Measurements from ENCODE around the gene CHMP2A. TPM values are rescaled to one million over a fixed set of nuclear protein-coding genes. Genes with fewer than 3 reads are reported as not detected.

CHMP2A gene
- total RNA-seq, 2 experiments from 2014 or later, result 88.3 to 90.0 TPM

GRCh38 chr19:58519355-58520256 is 35.3 kb downstream of the CHMP2A start, which contains the start of gene ZBTB45:
Gene ZBTB45 (minus strand): TSS chr19:58519810. CDS start chr19:58517673, 2,137 bp downstream.
- TF ChIP-seq, protein P1, sequence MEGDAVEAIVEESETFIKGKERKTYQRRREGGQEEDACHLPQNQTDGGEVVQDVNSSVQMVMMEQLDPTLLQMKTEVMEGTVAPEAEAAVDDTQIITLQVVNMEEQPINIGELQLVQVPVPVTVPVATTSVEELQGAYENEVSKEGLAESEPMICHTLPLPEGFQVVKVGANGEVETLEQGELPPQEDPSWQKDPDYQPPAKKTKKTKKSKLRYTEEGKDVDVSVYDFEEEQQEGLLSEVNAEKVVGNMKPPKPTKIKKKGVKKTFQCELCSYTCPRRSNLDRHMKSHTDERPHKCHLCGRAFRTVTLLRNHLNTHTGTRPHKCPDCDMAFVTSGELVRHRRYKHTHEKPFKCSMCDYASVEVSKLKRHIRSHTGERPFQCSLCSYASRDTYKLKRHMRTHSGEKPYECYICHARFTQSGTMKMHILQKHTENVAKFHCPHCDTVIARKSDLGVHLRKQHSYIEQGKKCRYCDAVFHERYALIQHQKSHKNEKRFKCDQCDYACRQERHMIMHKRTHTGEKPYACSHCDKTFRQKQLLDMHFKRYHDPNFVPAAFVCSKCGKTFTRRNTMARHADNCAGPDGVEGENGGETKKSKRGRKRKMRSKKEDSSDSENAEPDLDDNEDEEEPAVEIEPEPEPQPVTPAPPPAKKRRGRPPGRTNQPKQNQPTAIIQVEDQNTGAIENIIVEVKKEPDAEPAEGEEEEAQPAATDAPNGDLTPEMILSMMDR (IDR thresholded peaks at IDR 0.05), result peak; percentile 78
- Mint-ChIP-seq H3K27me3 (no peaks in the 10 kb centered on the region), H3K36me3 (ENCODE audit: low read depth) (peaks cover 17% of the 10 kb centered on the region), H3K9me3 (no peaks in the 10 kb centered on the region), H3K4me3 (peak within 1 kb of the TSS; percentile 88), H3K4me1 (ENCODE audit: low read depth) (peaks cover 37% of the 10 kb centered on the region), H3K27ac (peak within 1 kb of the TSS; percentile 96)
- DNase-seq (peak; percentile 93), ATAC-seq (peak; percentile 82)
- POLR2A ChIA-PET, result interaction anchor here (0.8 to 10.2 kb wide), 33 partner anchors 9 to 337 kb away, joined by 3 to 164 read pairs (median 5); partner anchors contain the start of genes CHMP2A, ERVK3-1, RPS5 and TRIM28
- CTCF ChIA-PET, result interaction anchor here (0.6 to 5.5 kb wide), 45 partner anchors 9 to 301 kb away, joined by 3 to 131 read pairs (median 4); partner anchors contain the start of genes CHMP2A, ERVK3-1, SLC27A5 and TRIM28
- intact Hi-C loops (cut with micrococcal nuclease), result no loop called here

- peak overlapping the region; percentile 96 for H3K27ac Mint-ChIP-seq
- intact Hi-C loops (cut with micrococcal nuclease), result no loop called here
- ChIA-PET CTCF (interaction anchor here (0.6 to 5.5 kb wide), 20 partner anchors 11 to 301 kb away, joined by 3 to 131 read pairs (median 4); partner anchors contain the start of genes CHMP2A, ERVK3-1, TRIM28 and UBE2M), POLR2A (interaction anchor here (0.5 to 10.2 kb wide), 20 partner anchors 10 to 336 kb away, joined by 3 to 164 read pairs (median 6); partner anchors contain the start of genes CHMP2A, ERVK3-1, RPS5 and TRIM28)
- DNase-seq, result peak; percentile 70
- peaks cover 37% of the 10 kb centered on the region for H3K4me1 Mint-ChIP-seq (ENCODE audit: low read depth)
- H3K27me3 Mint-ChIP-seq, result no peaks in the 10 kb centered on the region
- TF ChIP-seq, protein P1 (IDR thresholded peaks at IDR 0.05), result no peak
- peak; percentile 11 for ATAC-seq
- no peaks in the 10 kb centered on the region for H3K9me3 Mint-ChIP-seq
- peak overlapping the region; percentile 88 for H3K4me3 Mint-ChIP-seq
- peaks cover 20% of the 10 kb centered on the region for H3K36me3 Mint-ChIP-seq (ENCODE audit: low read depth)
Observed at GRCh38 chr19:58519087-58519354, 35.9 kb downstream of the CHMP2A start.

- intact Hi-C loops (cut with micrococcal nuclease), result no loop called here
- ATAC-seq, result no peak
- H3K27me3 Mint-ChIP-seq, result no peaks in the 10 kb centered on the region
Observed at GRCh38 chr19:58518256-58519086, 36.4 kb downstream of the CHMP2A start.

GRCh38 chr19:58516964-58517833 is 37.7 kb downstream of the CHMP2A start:
- Mint-ChIP-seq H3K27me3 (no peaks in the 10 kb centered on the region), H3K27ac (no peak overlapping the region), H3K9me3 (no peaks in the 10 kb centered on the region), H3K4me1 (ENCODE audit: low read depth) (peaks cover 40% of the 10 kb centered on the region), H3K36me3 (ENCODE audit: low read depth) (peaks cover 20% of the 10 kb centered on the region), H3K4me3 (peak overlapping the region; percentile 88)
- CTCF ChIA-PET, result interaction anchor here (0.8 to 5.5 kb wide), 3 partner anchors 15 to 61 kb away, joined by 3 to 131 read pairs (median 3); no protein-coding TSS in a partner anchor
- DNase-seq (no peak), ATAC-seq (no peak)
- intact Hi-C loops (cut with micrococcal nuclease), result no loop called here
- POLR2A ChIA-PET, result interaction anchor here (1.1 to 10.2 kb wide), 5 partner anchors 16 to 109 kb away, joined by 3 to 164 read pairs (median 19); partner anchors contain the start of genes CHMP2A, TRIM28 and ZNF584
- TF ChIP-seq, protein P1 (IDR thresholded peaks at IDR 0.05), result peak; percentile 30

More at GRCh38 chr19:58518256-58519086, 36.4 kb downstream of the CHMP2A start:
- H3K9me3 Mint-ChIP-seq, result no peaks in the 10 kb centered on the region
- peak; percentile 42 for DNase-seq
- ChIA-PET CTCF (interaction anchor here (0.6 to 5.5 kb wide), 22 partner anchors 10 to 300 kb away, joined by 3 to 131 read pairs (median 4); partner anchors contain the start of genes CHMP2A, ERVK3-1, TRIM28 and UBE2M), POLR2A (interaction anchor here (0.5 to 10.2 kb wide), 20 partner anchors 9 to 336 kb away, joined by 3 to 164 read pairs (median 7); partner anchors contain the start of genes CHMP2A, ERVK3-1, RPS5 and TRIM28)
- H3K36me3 Mint-ChIP-seq (ENCODE audit: low read depth), result peaks cover 20% of the 10 kb centered on the region
- H3K27ac Mint-ChIP-seq, result peak overlapping the region; percentile 96
- TF ChIP-seq, protein P1 (IDR thresholded peaks at IDR 0.05), result no peak
- peaks cover 40% of the 10 kb centered on the region for H3K4me1 Mint-ChIP-seq (ENCODE audit: low read depth)
- peak overlapping the region; percentile 88 for H3K4me3 Mint-ChIP-seq

Measured in activated CD8-positive, alpha-beta T cell treated with anti-CD3 and anti-CD28 coated beads for 36 hours (primary cell).